K562 (cell line): ENCODE results near the gene TBC1D3B. TPM values are rescaled to one million over a fixed set of nuclear protein-coding genes. Genes with fewer than 3 reads are reported as not detected.
"Not testable (repeated sequence)": the region's sequence is repeated elsewhere in the genome, so short reads cannot be mapped to it uniquely, and the experiment has no call there.

ENCODE experiments used
- ATAC-seq: fragments of 200-7000 bp; cut with Tn5 transposase; 3 replicates; pipeline ENCODE4 v1.9.1; 2020; ENCODE audit warnings: moderate library complexity
- BruUV-seq: library from RNA; stranded (reverse); fragments of 400-500 nt; replicated peaks from 2 replicates; lab custom pipeline; 2021; lab: Mats Ljungman, UMichigan
- CTCF ChIA-PET: fragments of 300-600 bp; formaldehyde crosslinking; extraction: SDS; loops from one replicate; lab custom pipeline; 2021; ENCODE audit warnings: low intra/inter-chr PET ratio; lab: Yijun Ruan, JAX
- POLR2A ChIA-PET: fragments of 300-600, 350-650 bp; sonication (Branson Sonifier 250); formaldehyde crosslinking; extraction: SDS; loops from one replicate; lab custom pipeline; 2021; ENCODE audit warnings: antibody characterized with exemption, inconsistent platforms; lab: Yijun Ruan, JAX
- DNase-seq, 4 experiments: peaks; one replicate each; pipeline versions ENCODE4 v3.0.0 to v3.0.0-alpha.2; 2011 to 2018; ENCODE audit warnings: low spot score in 3 of 4, mixed read lengths in 3 of 4; ENCODE audit errors: extremely low read depth in 1 of 4
- FAIRE-seq: peaks from 2 replicates; lab custom pipeline; 2011; peaks lifted over from hg19 to GRCh38; lab: Jason Lieb, UNC
- H2AFZ ChIP-seq: 2 replicates; pipeline ENCODE4 v1.6.0; 2011; ENCODE audit warnings: low read depth, low read length, control low read depth, inconsistent platforms
- H3K27ac ChIP-seq: fragments of 200-600 bp; 3 replicates; pipeline ENCODE4 v1.8.0; 2011; ENCODE audit warnings: low read depth, mild to moderate bottlenecking, control low read depth, inconsistent platforms, low read length, moderate library complexity, mixed read lengths; ENCODE audit errors: extremely low read depth
- H3K27me3 ChIP-seq, 2 experiments: fragments of 300-600 bp in 1 of 2; 2 replicates in 1 of 2; 3 replicates in 1 of 2; pipeline versions ENCODE4 v1.6.0 to v1.8.0; 2011; ENCODE audit warnings: inconsistent platforms in 2 of 2, low read length in 2 of 2, mild to moderate bottlenecking in 1 of 2, mixed read lengths in 1 of 2, moderate library complexity in 1 of 2; ENCODE audit not compliant: control insufficient read depth in 2 of 2, insufficient read depth in 2 of 2
- H3K36me3 ChIP-seq: fragments of 300-600 bp; 3 replicates; pipeline ENCODE4 v1.8.0; 2011; ENCODE audit warnings: mild to moderate bottlenecking, low read length, inconsistent platforms; ENCODE audit not compliant: control insufficient read depth, insufficient read depth
- H3K4me1 ChIP-seq, 2 experiments: fragments of 200-600 bp in 1 of 2; replicated peaks in 1 of 2; 2 replicates in 1 of 2; 3 replicates in 1 of 2; pipeline versions ENCODE4 v1.5.1 to v1.8.0; 2011; ENCODE audit warnings: inconsistent platforms in 2 of 2, low read length in 2 of 2, mild to moderate bottlenecking in 1 of 2, mixed read lengths in 1 of 2, moderate library complexity in 1 of 2; ENCODE audit not compliant: control insufficient read depth in 2 of 2, insufficient read depth in 2 of 2
- H3K4me2 ChIP-seq: 2 replicates; pipeline ENCODE4 v1.6.1; 2011; ENCODE audit warnings: low read length, control low read depth, inconsistent platforms, mixed read lengths; ENCODE audit not compliant: insufficient read depth
- H3K4me3 ChIP-seq: fragments of 200-600 bp; sonication (generic), shearing (Covaris generic); 2 replicates; pipeline ENCODE4 v1.5.1; 2016; ENCODE audit warnings: control low read depth, inconsistent platforms
- H3K79me2 ChIP-seq: fragments of 200-600 bp; 3 replicates; pipeline ENCODE4 v1.8.0; 2011; ENCODE audit warnings: low read length, inconsistent platforms; ENCODE audit not compliant: control insufficient read depth, insufficient read depth
- H3K9ac ChIP-seq, 2 experiments: 2 replicates each; pipeline versions ENCODE4 v1.6.0 to v1.6.1; 2011; ENCODE audit warnings: low read depth in 2 of 2, low read length in 2 of 2, control low read depth in 1 of 2, inconsistent platforms in 1 of 2, mild to moderate bottlenecking in 1 of 2, mixed read lengths in 1 of 2; ENCODE audit not compliant: insufficient read depth in 1 of 2
- H3K9me1 ChIP-seq: one replicate; pipeline ENCODE4 v1.6.0; 2011; ENCODE audit warnings: inconsistent platforms, mild to moderate bottlenecking, low read length, moderate library complexity; ENCODE audit not compliant: control insufficient read depth, insufficient read depth
- H3K9me3 ChIP-seq: replicated peaks from 2 replicates; pipeline ENCODE4 v1.5.1; 2011; ENCODE audit warnings: low read depth, low read length, inconsistent platforms; ENCODE audit not compliant: control insufficient read depth, insufficient read depth
- H4K20me1 ChIP-seq: replicated peaks from 2 replicates; pipeline ENCODE4 v1.6.1; 2011; ENCODE audit warnings: low read length, inconsistent platforms, mixed read lengths; ENCODE audit not compliant: control insufficient read depth, insufficient read depth
- ARID3B ChIP-seq: fragments of 250-450 bp; sonication (Bioruptor Pico); IDR thresholded peaks from 2 replicates; pipeline ENCODE4 v1.4.0; 2020; ENCODE audit warnings: borderline replicate concordance
- ETV6 ChIP-seq, 3 experiments: fragments of 150-350 bp in 1 of 3; sonication (generic) in 1 of 3; formaldehyde crosslinking in 1 of 3; IDR thresholded peaks; 2 replicates each; pipeline versions ENCODE4 v1.6.1 to v1.8.0; 2014 to 2022; ENCODE audit warnings: borderline replicate concordance in 2 of 3, low read depth in 2 of 3, antibody characterized with exemption in 1 of 3, low read length in 1 of 3, mild to moderate bottlenecking in 1 of 3, missing genetic modification reagents in 1 of 3
- MTA1 ChIP-seq: fragments of 450-650 bp; IDR thresholded peaks from 2 replicates; pipeline ENCODE4 v1.6.1; 2017; ENCODE audit warnings: borderline replicate concordance
- SNAPC5 ChIP-seq: fragments of 250-450 bp; sonication (Bioruptor Pico); IDR thresholded peaks from 2 replicates; pipeline ENCODE4 v1.8.0; 2021; ENCODE audit warnings: moderate library complexity, mild to moderate bottlenecking, inconsistent platforms
- ZNF707 ChIP-seq: fragments of 250-450 bp; sonication (Bioruptor Pico); conservative IDR thresholded peaks from 2 replicates; pipeline ENCODE4 v1.8.0; 2022; ENCODE audit warnings: inconsistent platforms, mild to moderate bottlenecking, moderate library complexity
- WGBS: fragments of 100-300 bp; shearing (Covaris generic); methylation state at CpG from one replicate; pipeline ENCODE4 v1.1.6; 2016; ENCODE audit warnings: low coverage, mixed read lengths; ENCODE audit not compliant: insufficient coverage; ENCODE audit errors: missing lambda C conversion rate; 5-methylcytosine and 5-hydroxymethylcytosine counted together
- in situ Hi-C: fragments of 300-500 bp; cut with MboI; formaldehyde crosslinking; loops from 4 replicates; pipeline ENCODE4 v1.15.0; 2018; ENCODE audit warnings: inconsistent platforms, mixed read lengths
- intact Hi-C: fragments of 100-400 bp; cut with micrococcal nuclease; formaldehyde crosslinking; loops from 2 replicates; pipeline ENCODE4 v1.14.2; 2022
- polyA plus RNA-seq, 8 experiments: library from polyadenylated mRNA; depleted of rRNA in 4 of 8; stranded (reverse) in 5 of 8; unstranded in 3 of 8; fragments of >200 nt; fragmentation: Nextera tagmentation in 2 of 8; fragmentation: Illumina TruSeq in 1 of 8; extraction: Ambion mirVana in 2 of 8; extraction: Trizol in 1 of 8; gene quantifications; 2 replicates each; pipeline versions ENCODE4 v1.2.1 to v1.2.3, GENCODE V29; 2011 to 2014; ENCODE audit warnings: inconsistent platforms in 1 of 8, missing spikeins in 1 of 8
- total RNA-seq, 7 experiments: library from RNA; depleted of rRNA in 6 of 7; stranded (reverse); fragments of >200 nt in 6 of 7; fragmentation: Illumina TruSeq in 2 of 7; extraction: Trizol in 2 of 7; gene quantifications; 2 replicates each; pipeline versions ENCODE4 v1.2.1 to v1.2.3, GENCODE V29; 2011 to 2021; ENCODE audit warnings: low replicate concordance in 1 of 7
- TF ChIP-seq, protein P1 (sequence below): sonication (generic); formaldehyde crosslinking; IDR thresholded peaks from 2 replicates; pipeline ENCODE4 v1.8.0; 2022; ENCODE audit warnings: mild to moderate bottlenecking, missing genetic modification reagents

Gene TBC1D3B
- total and polyA plus RNA-seq, 9 of the 15 experiments (the other 6 are each of a cell fraction or from before 2014, with no cell fraction given) = 0.29 to 0.60 TPM; not detected in 7

GRCh38 chr17:36123431-36123830, 53.0 kb downstream of the TBC1D3B start:
- Histone ChIP-seq H3K79me2 (no peaks in the 10 kb centered on the region), H3K9me1 (peaks cover 3% of the 10 kb centered on the region), H3K4me1 (no peaks in the 10 kb centered on the region), H3K9ac (no peak overlapping the region), H3K36me3 (no peaks in the 10 kb centered on the region), H3K4me2 (no peak overlapping the region), H2AFZ (no peak overlapping the region), H3K27ac (no peak overlapping the region), H3K27me3 (no peaks in the 10 kb centered on the region; a peak in 1 of 5 replicates), H3K9me3 (no peaks in the 10 kb centered on the region), H3K4me3 (no peak overlapping the region), H4K20me1 (no peaks in the 10 kb centered on the region)
- in situ Hi-C loops = no loop called here
- 4% methylated on average over 2 of the region's 2 CpGs for WGBS
- ChIA-PET POLR2A (no interaction called here), CTCF (no interaction called here)
- BruUV-seq = no TSS peak
- no peak for DNase-seq
- intact Hi-C loops = no loop called here
- TF ChIP-seq ETV6 (IDR thresholded peaks at IDR 0.05; ENCODE audit: borderline replicate concordance in 1 of 2, low read depth in 2 of 2, low read length in 1 of 2) (no peak), ETV6 (CRISPR knock-in tag; IDR thresholded peaks at IDR 0.05; ENCODE audit: borderline replicate concordance) (no peak), SNAPC5 (CRISPR knock-in tag) (no peak), ZNF707 (no peak), ARID3B (CRISPR knock-in tag) (no peak), MTA1 (no peak)
- TF ChIP-seq, protein P1, sequence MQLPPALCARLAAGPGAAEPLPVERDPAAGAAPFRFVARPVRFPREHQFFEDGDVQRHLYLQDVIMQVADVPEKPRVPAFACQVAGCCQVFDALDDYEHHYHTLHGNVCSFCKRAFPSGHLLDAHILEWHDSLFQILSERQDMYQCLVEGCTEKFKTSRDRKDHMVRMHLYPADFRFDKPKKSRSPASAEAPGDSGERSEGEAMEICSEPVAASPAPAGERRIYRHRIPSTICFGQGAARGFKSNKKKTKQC = no peak
- no peak for FAIRE-seq
- no peak for ATAC-seq

- ATAC-seq, H3K4me1 ChIP-seq, BruUV-seq, H3K27ac ChIP-seq, H3K9me1 ChIP-seq, CTCF ChIA-PET, in situ Hi-C loops, H2AFZ ChIP-seq, H3K9me3 ChIP-seq, H3K79me2 ChIP-seq, FAIRE-seq, H3K4me3 ChIP-seq, H4K20me1 ChIP-seq, H3K4me2 ChIP-seq, H3K27me3 ChIP-seq, H3K9ac ChIP-seq, intact Hi-C loops, POLR2A ChIA-PET, DNase-seq, H3K36me3 ChIP-seq: not testable (repeated sequence)
- WGBS = 0% methylated on average over 6 of the region's 6 CpGs
Observed at GRCh38 chr17:36121099-36121498, 55.3 kb downstream of the TBC1D3B start.
